GM18505 (cell line): ENCODE data around the gene IL20.

ENCODE experiments used
- ATAC-seq: cut with Tn5 transposase; IDR thresholded peaks from one replicate; pipeline ENCODE4 v1.9.1; 2021; ENCODE audit not compliant: unreplicated experiment
- POLR2A ChIP-seq: IDR thresholded peaks from 4 replicates; pipeline ENCODE4 v1.6.1; 2011; ENCODE audit warnings: borderline replicate concordance; ENCODE audit not compliant: insufficient read depth, insufficient read length; ENCODE audit errors: extremely low read depth

The IL20 gene

GRCh38 chr1:206833801-206834200 lies 31.6 kb upstream of the IL20 start:
- no peak for TF ChIP-seq POLR2A
- ATAC-seq: no peak

DNA sequence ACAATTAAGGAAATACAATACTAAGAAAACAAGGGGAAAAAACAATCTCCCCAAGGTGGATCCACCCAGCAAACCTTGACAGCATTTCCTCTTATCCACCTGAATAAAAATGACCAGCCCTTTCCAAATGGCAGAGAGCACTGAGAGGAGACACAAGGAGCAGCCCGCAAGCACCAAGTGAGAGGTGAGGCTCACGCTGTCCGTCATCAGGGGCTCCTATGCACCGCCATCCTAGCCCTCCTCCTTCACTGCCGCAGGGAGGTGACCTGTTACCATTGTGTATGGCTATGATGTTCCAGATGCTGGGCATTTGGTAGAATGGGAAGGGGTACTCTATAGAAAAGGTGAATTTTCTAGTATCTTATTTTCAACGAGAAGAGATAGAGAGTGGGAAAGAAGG lies 31.2 kb upstream of the IL20 start:
- no peak for TF ChIP-seq POLR2A
- no peak for ATAC-seq

DNA sequence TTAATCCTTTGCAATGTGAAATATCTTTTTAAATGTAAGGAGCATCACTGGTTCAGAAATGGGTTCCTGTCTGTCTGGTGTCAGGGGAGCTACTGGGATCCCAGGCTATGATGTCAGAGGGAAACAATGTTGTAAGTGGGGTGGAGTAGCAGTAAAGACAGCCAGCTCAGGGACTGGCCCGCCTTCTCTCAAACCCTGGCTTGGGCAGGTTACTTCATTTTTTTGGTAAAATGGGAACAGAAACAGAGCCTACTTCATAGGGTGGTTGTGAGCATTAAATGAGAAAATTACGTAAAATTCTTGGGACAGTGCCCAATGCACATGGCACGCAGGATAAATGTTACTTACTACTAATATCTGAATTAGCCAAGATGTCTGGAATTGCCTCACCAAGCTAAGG lies 30.7 kb upstream of the IL20 start:
- ATAC-seq: no peak
- no peak for TF ChIP-seq POLR2A

GRCh38 chr1:206835186-206835585 lies 30.2 kb upstream of the IL20 start:
- ATAC-seq: no peak
- no peak for TF ChIP-seq POLR2A

- no peak for TF ChIP-seq POLR2A
- ATAC-seq: no peak
Measured at GRCh38 chr1:206836111-206836510, 29.3 kb upstream of the IL20 start.

DNA sequence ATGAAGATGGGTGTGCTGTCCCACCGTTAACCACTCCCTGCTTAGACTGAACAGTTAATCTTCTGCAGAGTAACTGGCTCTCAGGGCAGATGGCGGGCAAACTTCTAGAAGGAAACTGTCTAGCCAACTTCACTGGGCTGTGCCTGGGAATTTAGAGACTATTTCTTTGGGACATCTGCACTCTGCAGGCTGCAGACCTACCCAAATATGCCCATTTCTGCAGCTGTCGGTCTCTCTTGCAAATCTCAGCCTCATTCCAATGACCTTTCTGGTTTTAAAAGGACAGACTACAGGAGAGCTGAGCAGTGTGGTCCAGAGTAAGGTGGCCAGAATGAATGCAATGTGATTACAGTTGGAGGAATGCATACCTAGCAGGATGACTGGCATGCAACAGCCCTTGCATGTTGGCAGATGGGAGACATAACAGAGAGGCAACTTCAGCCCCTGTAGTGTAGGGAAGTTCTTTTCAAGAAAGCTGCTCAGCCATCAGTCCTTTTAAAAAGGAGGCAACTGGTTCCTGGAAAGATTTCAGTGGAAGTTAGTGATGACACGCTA lies 26.3 kb upstream of the IL20 start:
- ATAC-seq: no peak
- TF ChIP-seq POLR2A: no peak

DNA sequence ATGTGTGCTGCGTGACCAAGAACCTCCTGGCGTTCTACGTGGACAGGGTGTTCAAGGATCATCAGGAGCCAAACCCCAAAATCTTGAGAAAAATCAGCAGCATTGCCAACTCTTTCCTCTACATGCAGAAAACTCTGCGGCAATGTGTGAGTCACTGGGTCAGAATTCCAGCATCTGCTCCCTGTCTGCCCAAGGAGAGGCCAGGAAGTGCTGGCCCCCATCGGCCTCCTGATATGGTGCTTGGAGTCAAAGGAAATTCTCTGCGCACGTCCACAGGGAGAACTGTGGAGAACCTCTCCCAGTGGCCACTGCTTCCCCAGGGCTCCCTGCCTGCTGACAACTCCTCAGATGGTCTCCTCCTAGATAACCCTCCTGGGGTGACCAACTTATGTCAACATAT lies 25.6 kb upstream of the IL20 start:
- no peak for TF ChIP-seq POLR2A
- ATAC-seq: no peak

DNA sequence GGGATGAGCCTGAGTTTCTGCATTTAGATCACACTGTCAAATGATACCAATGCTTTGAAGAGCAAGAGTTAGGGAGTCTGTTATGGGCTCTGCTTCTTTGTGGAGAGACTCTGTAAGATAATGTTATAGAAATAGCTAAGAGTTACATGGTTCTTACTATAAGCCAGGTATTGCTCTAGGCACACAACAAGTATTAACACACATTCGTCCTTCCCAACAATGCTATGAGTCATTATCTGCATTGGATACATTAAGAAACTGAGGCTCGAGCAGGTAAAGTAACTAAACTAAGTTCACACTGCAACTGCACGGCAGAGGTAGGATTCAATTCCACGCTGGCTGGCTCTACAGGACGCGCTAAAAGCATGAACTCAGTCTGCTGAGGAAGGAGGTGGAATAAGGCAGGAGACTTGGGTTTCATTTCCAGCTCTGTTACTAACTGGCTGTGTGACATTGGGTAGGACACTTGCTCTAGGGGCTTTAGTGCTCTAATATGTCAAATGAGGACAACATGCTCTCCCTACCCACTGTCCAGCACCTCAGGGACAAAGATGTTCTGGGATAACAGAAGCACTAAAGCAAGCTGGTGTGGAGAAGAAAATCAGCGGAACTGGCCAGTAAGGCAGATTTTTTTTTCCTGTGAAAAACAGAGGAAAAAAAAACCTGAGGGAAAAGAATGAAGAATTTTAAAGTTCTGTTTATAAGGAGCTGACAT lies 23.7 kb upstream of the IL20 start:
- TF ChIP-seq POLR2A: no peak
- ATAC-seq: no peak

- TF ChIP-seq POLR2A: no peak
- ATAC-seq: no peak
Measured at GRCh38 chr1:206842854-206843253, 22.6 kb upstream of the IL20 start.

GRCh38 chr1:206843626-206844025 lies 21.8 kb upstream of the IL20 start:
- no peak for TF ChIP-seq POLR2A

GRCh38 chr1:206846487-206846886 lies 18.9 kb upstream of the IL20 start:
- ATAC-seq: no peak
- no peak for TF ChIP-seq POLR2A

More at GRCh38 chr1:206843626-206844025, 21.8 kb upstream of the IL20 start:
- no peak for ATAC-seq

- no peak for ATAC-seq
- TF ChIP-seq POLR2A: no peak
Measured at GRCh38 chr1:206847337-206847834, 18.0 kb upstream of the IL20 start.

GRCh38 chr1:206847946-206848345 lies 17.5 kb upstream of the IL20 start:
- ATAC-seq: no peak
- TF ChIP-seq POLR2A: no peak

DNA sequence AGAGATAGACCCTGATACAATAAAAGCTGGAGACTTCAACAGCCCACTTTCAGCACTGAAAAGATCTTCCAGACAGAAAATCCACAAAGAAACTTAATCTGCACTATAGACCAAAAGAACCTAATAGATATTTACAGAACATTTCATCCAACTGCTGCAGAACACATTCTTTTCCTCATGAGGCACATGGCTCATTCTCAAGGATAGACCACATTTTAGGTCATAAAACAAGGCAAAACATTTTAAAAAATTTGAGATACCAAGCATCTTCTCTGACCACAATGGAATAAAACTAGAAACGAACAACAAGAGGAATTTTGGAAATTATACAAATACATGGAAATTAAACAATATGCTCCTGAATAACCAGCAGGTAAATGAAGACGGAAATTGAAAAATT lies 15.0 kb upstream of the IL20 start:
- TF ChIP-seq POLR2A: no peak

More for the DNA sequence above, 15.0 kb upstream of the IL20 start:
- no peak for ATAC-seq
